K562 (cell line): ENCODE data around the gene FUT2. TPM values are rescaled to one million over a fixed set of nuclear protein-coding genes. Genes with fewer than 3 reads are reported as not detected.

Experiments
- ASH1L ChIP-seq: fragments of 450-650 bp; IDR thresholded peaks from 2 replicates; pipeline ENCODE4 v1.6.1; 2018; ENCODE audit warnings: borderline replicate concordance, mild to moderate bottlenecking, low read depth; ENCODE audit not compliant: partially characterized antibody
- CBFA2T3 ChIP-seq: fragments of 450-650 bp; IDR thresholded peaks from 2 replicates; pipeline ENCODE4 v1.6.1; 2017
- GATAD2B ChIP-seq: fragments of 450-650 bp; IDR thresholded peaks from 2 replicates; pipeline ENCODE4 v1.6.1; 2017; ENCODE audit warnings: mild to moderate bottlenecking, borderline replicate concordance
- HNRNPH1 ChIP-seq: fragments of 200-400 bp; formaldehyde crosslinking; optimal IDR thresholded peaks from 2 replicates; pipeline ENCODE3; 2017; ENCODE audit warnings: low read depth, mild to moderate bottlenecking, low read length, moderate library complexity
- HSF4 ChIP-seq: fragments of 250-450 bp; sonication (Bioruptor Pico); IDR thresholded peaks from 2 replicates; pipeline ENCODE4 v2.1.2; 2022; ENCODE audit warnings: mild to moderate bottlenecking, moderate library complexity, borderline replicate concordance
- NR4A1 ChIP-seq, 2 experiments: fragments of 250-450 bp in 1 of 2; fragments of 450-650 bp in 1 of 2; sonication (Bioruptor Pico) in 1 of 2; IDR thresholded peaks; 2 replicates each; pipeline versions ENCODE4 v1.4.0 to v1.6.1; 2016 to 2020; ENCODE audit warnings: mild to moderate bottlenecking in 2 of 2, missing compliant biosample characterization in 1 of 2, missing genetic modification characterization in 1 of 2, moderate library complexity in 1 of 2
- PATZ1 ChIP-seq: fragments of 250-450 bp; sonication (Bioruptor Pico); IDR thresholded peaks from 2 replicates; pipeline ENCODE4 v1.5.0; 2020; ENCODE audit warnings: mild to moderate bottlenecking, borderline replicate concordance
- PRDM10 ChIP-seq: fragments of 450-650 bp; IDR thresholded peaks from 2 replicates; pipeline ENCODE4 v1.6.1; 2018; ENCODE audit not compliant: partially characterized antibody
- SMARCB1 ChIP-seq: IDR thresholded peaks from 2 replicates; pipeline ENCODE4 v1.6.1; 2011; ENCODE audit warnings: improper control_type of control experiment, low read depth; ENCODE audit not compliant: insufficient read length
- ZBTB8A ChIP-seq: fragments of 450-650 bp; IDR thresholded peaks from 2 replicates; pipeline ENCODE4 v1.6.1; 2018; ENCODE audit warnings: mild to moderate bottlenecking, moderate library complexity; ENCODE audit not compliant: partially characterized antibody
- ZNF717 ChIP-seq: fragments of 250-450 bp; sonication (Bioruptor Pico); IDR thresholded peaks from 2 replicates; pipeline ENCODE4 v1.5.0; 2021
- polyA plus RNA-seq, 8 experiments: library from polyadenylated mRNA; depleted of rRNA in 4 of 8; stranded (reverse) in 5 of 8; unstranded in 3 of 8; fragments of >200 nt; fragmentation: Nextera tagmentation in 2 of 8; fragmentation: Illumina TruSeq in 1 of 8; extraction: Ambion mirVana in 2 of 8; extraction: Trizol in 1 of 8; gene quantifications; 2 replicates each; pipeline versions ENCODE4 v1.2.1 to v1.2.3, GENCODE V29; 2011 to 2014; ENCODE audit warnings: inconsistent platforms in 1 of 8, missing spikeins in 1 of 8
- total RNA-seq, 7 experiments: library from RNA; depleted of rRNA in 6 of 7; stranded (reverse); fragments of >200 nt in 6 of 7; fragmentation: Illumina TruSeq in 2 of 7; extraction: Trizol in 2 of 7; gene quantifications; 2 replicates each; pipeline versions ENCODE4 v1.2.1 to v1.2.3, GENCODE V29; 2011 to 2021; ENCODE audit warnings: low replicate concordance in 1 of 7

Gene FUT2
- total and polyA plus RNA-seq, 9 of the 15 experiments (the other 6 are each of a cell fraction or from before 2014, with no cell fraction given) = 0.03 to 0.04 TPM; not detected in 7

DNA sequence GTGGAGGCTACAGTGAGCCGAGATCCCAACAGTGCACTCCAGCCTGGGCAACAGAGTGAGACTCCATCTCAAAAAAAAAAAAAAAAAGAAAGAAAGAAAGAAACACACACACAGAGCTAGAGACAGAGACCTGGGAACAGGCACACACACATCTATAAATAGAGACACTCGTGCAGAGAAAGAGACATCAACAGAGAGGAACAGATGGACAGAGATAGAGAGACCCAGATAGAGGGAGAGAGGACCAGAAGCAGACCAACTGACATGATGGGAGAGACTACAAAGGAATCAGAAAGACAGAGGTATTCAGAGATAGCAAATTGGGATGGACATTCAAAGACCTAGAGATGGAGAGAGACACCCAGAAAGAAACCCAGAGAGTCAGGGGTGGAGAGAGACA lies 47.6 kb upstream of the FUT2 start (continued):
- TF ChIP-seq PRDM10 (no peak), ZNF717 (CRISPR knock-in tag) (no peak), ZBTB8A (no peak), NR4A1 (CRISPR knock-in tag; IDR thresholded peaks at IDR 0.05) (no peak), NR4A1 (tag; IDR thresholded peaks at IDR 0.05) (no peak), HSF4 (CRISPR knock-in tag) (no peak), GATAD2B (no peak), ASH1L (no peak), CBFA2T3 (peak; percentile 56), PATZ1 (CRISPR knock-in tag) (no peak), HNRNPH1 (no peak), SMARCB1 (no peak)
